NOMO-1 treated with DMSO at 0.1 percent for 48 hours (cell line): ENCODE results near the gene ZNF680.
A peak's percentile ranks its signal among the peaks of the same experiment; 100 is the strongest.
"Not testable (repeated sequence)": the region's sequence is repeated elsewhere in the genome, so short reads cannot be mapped to it uniquely, and the experiment has no call there.

Experiments used
- DNase-seq: peaks from one replicate; lab custom pipeline; 2025; ENCODE audit not compliant: unreplicated experiment; lab: John Stamatoyannopoulos, UW

Gene ZNF680

GRCh38 chr7:64562626-64563278 is at the start of gene ZNF680:
Gene ZNF680, minus strand, starts transcription at chr7:64563071. Its CDS starts 117 bp downstream, at chr7:64562954.
- DNase-seq, result peak; percentile 78

- DNase-seq, result no peak
Measured at GRCh38 chr7:64612452-64612851, 49.6 kb upstream of the ZNF680 start.

DNA sequence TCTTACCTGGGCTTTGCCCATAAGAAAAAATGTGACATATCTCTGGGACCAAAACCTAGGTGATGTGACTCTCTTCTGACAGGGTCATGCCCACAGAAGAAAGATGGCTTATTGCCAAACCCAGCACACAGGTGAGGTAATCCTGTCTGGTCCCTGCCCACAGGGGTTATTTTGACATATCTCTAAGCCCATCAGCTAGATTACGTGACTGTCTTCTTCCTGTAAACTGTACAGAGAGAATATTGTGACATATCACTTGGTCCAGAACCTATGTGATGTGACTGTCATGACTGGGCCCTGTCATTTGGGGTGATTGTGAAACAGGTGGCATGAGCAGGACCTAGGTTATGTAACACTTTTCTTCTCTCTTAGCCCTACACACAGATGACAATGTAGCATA is 48.8 kb upstream of the ZNF680 start:
- no peak for DNase-seq

DNA sequence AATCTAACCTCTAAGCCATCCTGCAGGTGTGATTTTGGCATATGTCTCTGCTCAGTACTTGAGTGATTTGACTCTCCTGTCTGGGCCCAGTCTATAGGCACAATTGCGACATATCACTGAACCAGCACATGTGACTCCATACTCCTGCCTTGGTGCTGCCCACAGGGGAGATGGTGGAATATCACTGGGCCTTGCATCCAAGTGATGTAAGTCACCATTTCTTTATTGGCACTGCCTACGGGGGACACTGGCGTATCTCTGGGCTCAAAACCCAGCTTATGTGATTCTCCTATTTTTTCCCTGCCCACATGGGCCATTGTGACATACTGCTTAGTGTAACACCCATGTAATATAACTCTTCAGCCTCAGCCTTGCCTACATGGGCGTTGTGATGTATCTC is 48.1 kb upstream of the ZNF680 start:
- no peak for DNase-seq

DNA sequence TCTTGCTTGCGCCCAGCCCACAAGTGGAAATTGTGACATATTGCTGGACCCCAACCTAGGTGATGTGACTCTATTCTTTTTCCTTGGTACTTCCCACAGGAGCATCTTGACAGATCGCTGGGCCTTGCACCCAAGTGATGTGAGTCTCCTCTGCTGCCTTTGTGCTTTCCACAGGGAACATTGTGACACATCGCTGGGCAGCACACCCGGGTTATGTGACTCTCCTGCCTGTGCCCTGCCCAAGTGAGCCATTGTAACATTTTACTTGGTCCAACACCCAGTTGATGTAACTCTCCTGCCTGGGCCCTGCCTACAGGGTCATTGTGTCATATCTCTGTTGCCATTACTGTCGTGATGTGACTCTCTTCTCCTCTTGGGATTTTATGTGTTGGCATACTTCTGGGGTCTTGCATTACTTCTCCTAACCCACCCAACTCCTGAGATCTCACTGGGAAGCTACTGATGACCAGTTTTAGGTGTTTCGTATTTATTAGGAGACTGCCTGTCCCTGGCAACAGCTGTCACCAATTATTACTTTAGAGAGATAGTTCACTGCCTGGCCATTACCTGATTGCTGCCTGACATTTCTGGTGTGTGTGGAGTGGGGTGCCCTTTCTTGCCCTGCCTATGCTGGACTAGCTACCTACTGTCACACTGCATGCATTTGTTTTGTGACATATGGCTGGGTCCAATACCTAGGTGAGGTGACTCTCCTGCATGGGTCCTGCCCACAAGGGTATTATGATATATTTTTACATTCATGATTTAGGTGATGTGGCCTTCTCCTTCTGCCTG is 45.4 kb upstream of the ZNF680 start:
- DNase-seq, result no peak

DNA sequence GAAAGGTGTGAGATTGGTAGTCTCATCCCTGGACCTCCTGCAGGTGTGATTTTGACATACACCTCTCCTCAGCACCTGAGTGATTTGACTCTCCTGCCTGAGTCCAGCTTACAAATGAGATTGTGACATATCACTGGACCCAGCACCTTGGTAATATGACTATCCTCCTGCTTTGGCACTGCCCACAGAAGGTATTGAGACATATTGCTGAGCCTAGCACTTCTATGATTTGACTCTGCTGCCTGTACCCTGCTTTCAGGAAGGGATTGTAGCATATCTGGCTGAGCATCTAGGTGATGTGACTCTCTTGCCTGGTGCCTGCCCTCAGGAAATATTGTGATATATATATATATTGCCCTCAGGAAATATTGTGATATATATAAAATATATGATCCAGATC is 43.5 kb upstream of the ZNF680 start:
- no peak for DNase-seq

DNA sequence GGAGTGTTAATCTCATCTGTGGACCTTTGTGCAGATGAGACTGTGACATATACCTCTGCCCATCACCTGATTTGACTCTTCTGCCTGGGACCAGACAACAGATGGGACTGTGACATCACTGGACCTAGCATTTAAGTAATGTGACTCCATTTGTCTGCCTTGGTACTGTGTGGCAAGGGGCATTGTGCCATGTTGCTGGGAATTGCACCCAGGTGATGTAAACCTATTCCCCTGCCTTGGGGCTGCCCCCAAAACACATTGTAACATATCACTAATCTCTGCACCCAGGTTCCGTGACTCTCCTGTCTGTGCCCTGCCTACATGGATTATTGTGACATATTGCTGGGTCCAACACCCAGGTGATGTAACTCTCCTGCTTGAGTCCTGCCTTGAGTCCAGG is 40.4 kb upstream of the ZNF680 start:
- DNase-seq, result no peak

DNA sequence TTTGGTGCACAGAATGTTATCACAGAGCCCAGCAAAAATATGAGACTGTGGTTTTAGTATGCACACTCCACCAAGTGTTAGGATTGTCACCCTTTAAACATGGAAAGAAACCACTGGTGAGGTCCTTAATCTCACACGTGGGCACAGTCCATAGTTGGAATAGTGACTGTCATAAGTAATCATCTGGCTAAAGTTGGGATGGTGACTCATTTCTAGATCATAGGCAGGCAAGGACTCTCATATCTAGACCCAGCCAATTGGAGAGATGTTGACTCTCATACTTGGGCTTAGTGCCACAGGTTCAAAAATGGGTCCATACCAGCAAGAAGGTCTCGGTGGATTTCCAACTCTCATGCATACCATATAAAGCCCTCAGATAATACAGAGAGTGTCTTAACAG is 39.6 kb upstream of the ZNF680 start:
- DNase-seq, result no peak

DNA sequence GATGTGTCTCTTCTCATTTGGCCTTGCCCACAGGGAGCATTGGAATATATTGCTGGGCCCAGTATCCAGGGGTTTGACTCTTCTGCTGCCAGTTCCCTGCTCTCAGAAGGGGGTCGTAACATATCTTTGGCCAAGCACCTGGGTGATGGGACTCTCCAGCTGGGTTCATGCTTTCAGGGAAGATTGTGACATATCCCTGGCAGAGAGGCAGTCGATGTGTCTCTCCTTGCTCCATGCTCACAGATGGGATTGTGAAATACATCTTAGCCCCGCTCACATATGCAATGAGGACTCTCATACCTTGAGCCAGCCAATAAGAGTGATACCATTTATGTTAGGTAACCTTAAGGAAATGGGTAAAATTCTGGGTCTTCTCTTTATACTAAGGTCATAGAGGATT is 39.2 kb upstream of the ZNF680 start:
- DNase-seq, result no peak

- no peak for DNase-seq
Measured at GRCh38 chr7:64599359-64599758, 36.5 kb upstream of the ZNF680 start.

GRCh38 chr7:64590971-64591370 is 28.1 kb upstream of the ZNF680 start:
- no peak for DNase-seq

DNA sequence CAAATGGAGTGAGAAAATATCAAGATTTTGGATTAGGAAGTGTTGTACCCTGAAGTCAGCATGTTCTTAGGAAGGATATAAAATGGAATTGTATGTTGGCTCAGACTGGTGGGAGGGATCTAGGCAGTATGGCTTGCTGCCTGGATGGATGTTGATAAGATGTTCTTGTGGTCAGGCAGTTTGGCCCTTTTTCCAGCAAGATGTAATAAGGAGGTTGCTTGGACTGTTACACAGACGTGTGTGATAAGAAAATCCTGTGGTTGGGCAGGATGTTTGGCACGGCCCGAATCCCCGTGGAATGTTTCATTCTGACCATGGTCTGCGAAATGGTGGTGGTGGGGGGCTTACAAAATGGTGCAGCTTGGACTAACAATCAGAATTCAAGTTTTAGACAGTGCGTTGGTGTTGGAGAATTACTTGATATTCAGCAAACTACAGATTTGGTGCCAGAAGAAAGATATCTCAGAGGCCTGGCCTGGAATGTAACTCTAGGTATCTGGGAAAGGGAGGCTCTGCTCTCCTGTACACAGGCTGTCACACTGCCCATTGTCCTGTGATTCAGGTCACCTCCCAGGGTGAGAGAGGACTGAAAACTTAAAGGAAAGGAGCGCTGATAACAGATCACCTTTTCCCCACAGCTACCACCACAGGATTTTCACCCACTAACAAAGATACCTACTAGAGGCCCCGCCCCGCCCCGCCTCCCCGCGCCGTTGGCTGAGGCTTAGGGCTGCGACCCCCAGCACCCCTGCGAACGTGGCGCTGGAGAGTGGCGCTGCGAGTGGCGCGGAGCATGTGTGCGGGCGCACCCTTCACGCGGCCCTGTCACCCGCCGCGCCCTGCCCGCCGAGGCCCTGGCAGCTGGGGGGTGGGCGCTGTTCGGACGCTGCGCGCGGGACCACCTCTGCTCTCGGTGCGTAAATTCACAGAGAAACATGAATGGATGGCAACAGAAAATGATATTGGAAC is 19.3 kb upstream of the ZNF680 start:
- no peak for DNase-seq

DNA sequence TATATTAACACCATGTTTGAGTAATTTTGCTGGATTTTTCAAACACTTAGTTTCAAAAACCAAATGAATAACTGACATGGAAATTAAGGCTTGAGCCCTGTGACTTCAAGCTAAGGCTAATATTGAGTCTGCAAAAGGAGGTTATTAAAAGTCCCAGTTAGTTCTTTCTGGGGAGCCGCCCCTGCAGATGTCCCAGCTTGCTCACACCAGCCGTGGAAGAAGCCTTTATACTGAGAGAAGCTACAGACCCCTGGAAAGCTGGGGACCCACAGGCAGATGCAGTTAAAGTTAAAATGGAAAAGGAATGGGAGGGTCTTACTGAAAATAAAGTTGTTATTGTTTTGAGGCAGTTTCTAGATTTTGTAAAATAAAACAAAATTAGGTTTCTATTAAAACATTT is 18.5 kb upstream of the ZNF680 start:
- DNase-seq, result no peak

DNA sequence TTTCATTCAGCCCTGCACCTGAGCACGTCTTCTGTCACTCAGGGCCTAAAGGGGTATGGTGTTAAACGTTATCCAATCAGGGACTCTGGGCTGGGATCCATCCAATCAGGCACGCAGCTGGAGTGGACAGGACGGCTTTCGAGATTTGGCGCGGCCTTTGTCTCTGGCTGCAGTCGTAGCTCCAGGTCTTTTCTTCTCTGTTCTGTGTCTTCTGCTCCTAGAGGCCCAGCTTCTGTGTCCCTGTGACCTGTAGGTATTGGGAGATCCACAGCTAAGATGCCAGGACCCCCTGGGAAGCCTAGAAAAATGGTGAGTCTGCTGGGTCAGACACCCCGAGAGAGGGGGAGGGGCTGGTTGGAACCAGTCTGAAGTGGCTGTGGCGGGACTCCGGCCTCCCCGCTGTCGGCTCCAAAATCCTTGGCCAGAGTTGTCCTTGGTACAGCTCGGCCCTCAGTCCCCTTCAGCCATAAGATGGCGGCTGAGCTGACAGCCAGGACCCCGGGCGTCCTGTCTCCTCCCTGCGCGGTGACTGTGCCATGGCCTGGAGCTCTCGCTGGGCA is 11.7 kb upstream of the ZNF680 start:
- DNase-seq, result no peak

DNA sequence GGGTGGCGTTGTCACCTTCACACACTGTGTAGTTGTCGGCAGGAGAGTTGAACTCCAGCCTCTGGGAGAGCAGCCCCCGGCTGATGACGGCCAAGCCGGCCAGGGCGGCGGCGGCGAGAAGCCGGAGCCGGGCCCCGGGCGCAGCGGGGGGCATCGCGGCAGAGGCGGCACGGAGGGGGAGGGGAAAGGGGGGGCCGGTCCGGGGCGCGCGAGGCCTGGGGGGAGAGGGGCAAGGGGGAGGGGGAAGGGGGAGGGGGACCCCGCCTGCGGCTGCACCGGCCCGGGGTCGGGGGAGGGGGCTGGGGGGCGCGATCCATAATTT is 7.4 kb upstream of the ZNF680 start:
- not testable (repeated sequence) for DNase-seq

- not testable (repeated sequence) for DNase-seq
Measured at GRCh38 chr7:64569372-64570283, 6.8 kb upstream of the ZNF680 start.

- DNase-seq, result peak; percentile 11
Measured at GRCh38 chr7:64562256-64562625, 630 bp downstream of the ZNF680 start.

GRCh38 chr7:64559206-64559605 is 3.7 kb downstream of the ZNF680 start:
- DNase-seq, result no peak

DNA sequence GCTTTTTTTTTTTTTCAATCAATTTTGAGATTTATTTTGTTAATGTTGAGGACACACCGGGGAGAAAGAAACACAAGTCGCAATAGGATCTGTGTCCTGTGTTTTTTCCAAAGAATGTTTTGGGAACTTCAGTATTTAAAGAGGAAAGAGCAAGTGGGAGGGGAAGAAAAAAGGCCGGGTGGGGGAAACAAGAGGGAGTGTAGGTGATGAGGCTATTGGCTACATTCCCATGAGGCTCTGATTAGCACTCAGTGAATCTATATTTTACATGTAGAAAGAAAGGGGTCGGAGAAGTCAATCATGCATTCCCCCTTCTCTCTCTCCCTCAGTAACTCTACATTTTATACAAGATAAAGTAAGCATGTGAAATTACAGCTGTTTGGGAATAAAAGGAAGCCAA is 4.1 kb downstream of the ZNF680 start:
- no peak for DNase-seq

- DNase-seq, result no peak
Measured at GRCh38 chr7:64558323-64558705, 4.6 kb downstream of the ZNF680 start.
